ENCODE results near the gene TMEM240. TPM values are rescaled to one million over a fixed set of nuclear protein-coding genes. Genes with fewer than 3 reads are reported as not detected.
A peak's percentile ranks its signal among the peaks of the same experiment; 100 is the strongest.

The TMEM240 gene
- total and polyA plus RNA-seq, 9 of the 15 experiments (the other 6 are each of a cell fraction or from before 2014, with no cell fraction given), result 0.24 to 2.0 (median 0.69) TPM; not detected in 5

DNA sequence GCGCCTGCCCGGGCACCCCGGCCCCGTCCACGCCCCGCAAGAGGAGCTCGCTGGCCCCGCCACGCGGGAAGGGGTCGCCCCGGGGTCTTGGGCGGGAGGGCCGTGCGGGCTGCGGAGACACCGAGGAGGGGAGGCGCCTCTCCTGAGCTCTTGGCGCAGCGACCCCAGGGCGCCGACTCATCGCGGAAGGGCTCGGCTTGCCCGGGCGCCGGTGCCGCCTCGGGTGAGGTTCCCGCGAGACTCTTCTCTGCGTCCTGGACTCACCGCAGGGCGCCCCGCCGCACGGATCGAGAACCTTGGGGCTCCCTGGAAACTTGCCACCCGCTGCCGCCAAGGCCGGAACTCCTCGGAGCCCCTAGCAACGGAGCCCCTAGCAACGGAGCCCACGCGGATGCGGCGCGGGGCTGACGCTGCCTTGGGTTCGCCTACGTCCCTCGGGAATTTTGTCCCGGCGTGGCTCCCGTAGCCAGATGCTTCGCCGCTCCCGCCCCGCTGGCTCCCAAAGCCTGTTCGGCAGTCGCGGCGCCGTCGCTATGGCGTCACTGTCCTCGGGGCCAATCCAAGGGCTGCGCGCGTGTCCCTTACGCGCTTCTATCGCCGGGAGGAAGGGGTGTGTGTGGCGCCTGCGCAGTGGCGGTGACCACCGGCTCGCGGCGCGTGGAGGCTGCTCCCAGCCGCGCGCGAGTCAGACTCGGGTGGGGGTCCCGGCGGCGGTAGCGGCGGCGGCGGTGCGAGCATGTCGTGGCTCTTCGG lies 28.7 kb downstream of the TMEM240 start, which contains the start of gene ATAD3A (continued):
- TF ChIP-seq ARID1B (IDR thresholded peaks at IDR 0.05) (peak; percentile 29; the same call in 1 of the 2 replicates), HNRNPUL1 (IDR thresholded peaks at IDR 0.05; ENCODE audit: low read length) (no peak), COPS2 (conservative IDR thresholded peaks at IDR 0.05) (no peak), SREBF2 (CRISPR knock-in tag; IDR thresholded peaks at IDR 0.05) (0 out of 2 replicates have a peak, but pooled peaks have one; percentile 78), DNMT1 (IDR thresholded peaks at IDR 0.05) (no peak), NCOA6 (IDR thresholded peaks at IDR 0.05) (no peak), NFIC (IDR thresholded peaks at IDR 0.05) (peak; percentile 83), RAD51 (IDR thresholded peaks at IDR 0.05; ENCODE audit: borderline replicate concordance, low read depth) (no peak), MCM2 (IDR thresholded peaks at IDR 0.05; ENCODE audit: low read depth) (no peak), ZNF347 (CRISPR knock-in tag; IDR thresholded peaks at IDR 0.05; ENCODE audit: low read depth) (no peak), ZNF324 (CRISPR knock-in tag; IDR thresholded peaks at IDR 0.05) (no peak), ZBTB8A (IDR thresholded peaks at IDR 0.05; ENCODE audit: partially characterized antibody) (no peak), ZNF561 (CRISPR knock-in tag; conservative IDR thresholded peaks at IDR 0.05) (no peak), KLF16 (IDR thresholded peaks at IDR 0.05) (peak; percentile 69), ZSCAN29 (IDR thresholded peaks at IDR 0.05) (0 out of 2 replicates have a peak, but pooled peaks have one; percentile 56), MIER1 (IDR thresholded peaks at IDR 0.05; ENCODE audit: low read depth) (no peak), ZNF165 (CRISPR knock-in tag; IDR thresholded peaks at IDR 0.05; ENCODE audit: borderline replicate concordance) (no peak), KLF1 (tag; IDR thresholded peaks at IDR 0.05) (peak; percentile 66; the same call in 1 of the 2 replicates), GATA2 (CRISPR knock-in tag; IDR thresholded peaks at IDR 0.05) (no peak)
- TF ChIP-seq, protein P1, sequence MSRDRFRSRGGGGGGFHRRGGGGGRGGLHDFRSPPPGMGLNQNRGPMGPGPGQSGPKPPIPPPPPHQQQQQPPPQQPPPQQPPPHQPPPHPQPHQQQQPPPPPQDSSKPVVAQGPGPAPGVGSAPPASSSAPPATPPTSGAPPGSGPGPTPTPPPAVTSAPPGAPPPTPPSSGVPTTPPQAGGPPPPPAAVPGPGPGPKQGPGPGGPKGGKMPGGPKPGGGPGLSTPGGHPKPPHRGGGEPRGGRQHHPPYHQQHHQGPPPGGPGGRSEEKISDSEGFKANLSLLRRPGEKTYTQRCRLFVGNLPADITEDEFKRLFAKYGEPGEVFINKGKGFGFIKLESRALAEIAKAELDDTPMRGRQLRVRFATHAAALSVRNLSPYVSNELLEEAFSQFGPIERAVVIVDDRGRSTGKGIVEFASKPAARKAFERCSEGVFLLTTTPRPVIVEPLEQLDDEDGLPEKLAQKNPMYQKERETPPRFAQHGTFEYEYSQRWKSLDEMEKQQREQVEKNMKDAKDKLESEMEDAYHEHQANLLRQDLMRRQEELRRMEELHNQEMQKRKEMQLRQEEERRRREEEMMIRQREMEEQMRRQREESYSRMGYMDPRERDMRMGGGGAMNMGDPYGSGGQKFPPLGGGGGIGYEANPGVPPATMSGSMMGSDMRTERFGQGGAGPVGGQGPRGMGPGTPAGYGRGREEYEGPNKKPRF (IDR thresholded peaks at IDR 0.05; ENCODE audit: low read depth, low read length), result no peak
- TF ChIP-seq, protein P2, sequence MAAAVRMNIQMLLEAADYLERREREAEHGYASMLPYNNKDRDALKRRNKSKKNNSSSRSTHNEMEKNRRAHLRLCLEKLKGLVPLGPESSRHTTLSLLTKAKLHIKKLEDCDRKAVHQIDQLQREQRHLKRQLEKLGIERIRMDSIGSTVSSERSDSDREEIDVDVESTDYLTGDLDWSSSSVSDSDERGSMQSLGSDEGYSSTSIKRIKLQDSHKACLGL (CRISPR knock-in tag; IDR thresholded peaks at IDR 0.05; ENCODE audit: borderline replicate concordance, poor library complexity, severe bottlenecking), result peak; percentile 10
- TF ChIP-seq, protein P3, sequence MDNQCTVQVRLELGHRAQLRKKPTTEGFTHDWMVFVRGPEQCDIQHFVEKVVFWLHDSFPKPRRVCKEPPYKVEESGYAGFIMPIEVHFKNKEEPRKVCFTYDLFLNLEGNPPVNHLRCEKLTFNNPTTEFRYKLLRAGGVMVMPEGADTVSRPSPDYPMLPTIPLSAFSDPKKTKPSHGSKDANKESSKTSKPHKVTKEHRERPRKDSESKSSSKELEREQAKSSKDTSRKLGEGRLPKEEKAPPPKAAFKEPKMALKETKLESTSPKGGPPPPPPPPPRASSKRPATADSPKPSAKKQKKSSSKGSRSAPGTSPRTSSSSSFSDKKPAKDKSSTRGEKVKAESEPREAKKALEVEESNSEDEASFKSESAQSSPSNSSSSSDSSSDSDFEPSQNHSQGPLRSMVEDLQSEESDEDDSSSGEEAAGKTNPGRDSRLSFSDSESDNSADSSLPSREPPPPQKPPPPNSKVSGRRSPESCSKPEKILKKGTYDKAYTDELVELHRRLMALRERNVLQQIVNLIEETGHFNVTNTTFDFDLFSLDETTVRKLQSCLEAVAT (IDR thresholded peaks at IDR 0.05), result peak; percentile 34 to 91; a peak in 3 of 4 replicates
- TF ChIP-seq, protein P4, sequence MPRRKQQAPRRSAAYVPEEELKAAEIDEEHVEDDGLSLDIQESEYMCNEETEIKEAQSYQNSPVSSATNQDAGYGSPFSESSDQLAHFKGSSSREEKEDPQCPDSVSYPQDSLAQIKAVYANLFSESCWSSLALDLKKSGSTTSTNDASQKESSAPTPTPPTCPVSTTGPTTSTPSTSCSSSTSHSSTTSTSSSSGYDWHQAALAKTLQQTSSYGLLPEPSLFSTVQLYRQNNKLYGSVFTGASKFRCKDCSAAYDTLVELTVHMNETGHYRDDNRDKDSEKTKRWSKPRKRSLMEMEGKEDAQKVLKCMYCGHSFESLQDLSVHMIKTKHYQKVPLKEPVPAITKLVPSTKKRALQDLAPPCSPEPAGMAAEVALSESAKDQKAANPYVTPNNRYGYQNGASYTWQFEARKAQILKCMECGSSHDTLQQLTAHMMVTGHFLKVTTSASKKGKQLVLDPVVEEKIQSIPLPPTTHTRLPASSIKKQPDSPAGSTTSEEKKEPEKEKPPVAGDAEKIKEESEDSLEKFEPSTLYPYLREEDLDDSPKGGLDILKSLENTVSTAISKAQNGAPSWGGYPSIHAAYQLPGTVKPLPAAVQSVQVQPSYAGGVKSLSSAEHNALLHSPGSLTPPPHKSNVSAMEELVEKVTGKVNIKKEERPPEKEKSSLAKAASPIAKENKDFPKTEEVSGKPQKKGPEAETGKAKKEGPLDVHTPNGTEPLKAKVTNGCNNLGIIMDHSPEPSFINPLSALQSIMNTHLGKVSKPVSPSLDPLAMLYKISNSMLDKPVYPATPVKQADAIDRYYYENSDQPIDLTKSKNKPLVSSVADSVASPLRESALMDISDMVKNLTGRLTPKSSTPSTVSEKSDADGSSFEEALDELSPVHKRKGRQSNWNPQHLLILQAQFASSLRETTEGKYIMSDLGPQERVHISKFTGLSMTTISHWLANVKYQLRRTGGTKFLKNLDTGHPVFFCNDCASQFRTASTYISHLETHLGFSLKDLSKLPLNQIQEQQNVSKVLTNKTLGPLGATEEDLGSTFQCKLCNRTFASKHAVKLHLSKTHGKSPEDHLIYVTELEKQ (CRISPR knock-in tag; IDR thresholded peaks at IDR 0.05), result no peak
